H1 (cell line): ENCODE data around the gene P3H2. TPM values are rescaled to one million over a fixed set of nuclear protein-coding genes. Genes with fewer than 3 reads are reported as not detected.

Experiments
- CTCF ChIA-PET: fragments of 300-600 bp; sonication (Branson Sonifier 250); formaldehyde crosslinking; loops from one replicate; lab custom pipeline; 2021; ENCODE audit not compliant: partially characterized antibody; lab: Charles Lee
- POLR2A ChIA-PET: fragments of 300-600 bp; sonication (Branson Sonifier 250); formaldehyde crosslinking; loops from one replicate; lab custom pipeline; 2021; ENCODE audit warnings: inconsistent platforms; ENCODE audit not compliant: partially characterized antibody; lab: Charles Lee
- DNase-seq, 2 experiments: peaks; one replicate each; pipeline versions ENCODE4 v3.0.0 to v3.0.0-alpha.2; 2010 to 2022; ENCODE audit warnings: low spot score in 2 of 2, low read depth in 1 of 2, mixed read lengths in 1 of 2
- FAIRE-seq: peaks from 2 replicates; lab custom pipeline; 2011; peaks lifted over from hg19 to GRCh38; lab: Jason Lieb, UNC
- H2AFZ ChIP-seq: 2 replicates; pipeline ENCODE4 v1.8.1; 2012; ENCODE audit warnings: low read length, inconsistent platforms
- H2AK5ac ChIP-seq: 2 replicates; pipeline ENCODE4 v1.6.1; 2013; ENCODE audit warnings: low read depth, low read length
- H2BK120ac ChIP-seq: replicated peaks from 2 replicates; pipeline ENCODE3; 2013; ENCODE audit warnings: low read depth, low read length, inconsistent platforms
- H2BK12ac ChIP-seq: 2 replicates; pipeline ENCODE4 v1.6.1; 2013; ENCODE audit warnings: low read depth, low read length
- H2BK15ac ChIP-seq: 2 replicates; pipeline ENCODE4 v1.6.1; 2013; ENCODE audit warnings: low read length
- H2BK20ac ChIP-seq: 2 replicates; pipeline ENCODE4 v1.6.1; 2013; ENCODE audit warnings: low read length
- H2BK5ac ChIP-seq: 2 replicates; pipeline ENCODE4 v1.6.1; 2013; ENCODE audit warnings: low read depth, low read length
- H3K14ac ChIP-seq: 2 replicates; pipeline ENCODE4 v1.6.1; 2013; ENCODE audit warnings: inconsistent platforms; ENCODE audit not compliant: insufficient read length
- H3K18ac ChIP-seq: 2 replicates; pipeline ENCODE4 v1.6.1; 2013; ENCODE audit warnings: low read length; ENCODE audit errors: extremely low read depth
- H3K23ac ChIP-seq: 2 replicates; pipeline ENCODE4 v1.6.1; 2013; ENCODE audit warnings: inconsistent platforms; ENCODE audit not compliant: insufficient read length
- H3K23me2 ChIP-seq: 2 replicates; pipeline ENCODE4 v1.6.1; 2013; ENCODE audit warnings: low read depth, low read length
- H3K27ac ChIP-seq: 2 replicates; pipeline ENCODE4 v1.6.1; 2011; ENCODE audit warnings: low read depth, low read length, inconsistent platforms
- H3K27me3 ChIP-seq, 4 experiments: replicated peaks in 1 of 4; 1 replicate in 1 of 4; 2 replicates in 3 of 4; pipeline versions ENCODE4 v1.6.1 to v1.8.1; 2011 to 2013; ENCODE audit warnings: low read length in 3 of 4, mild to moderate bottlenecking in 3 of 4, inconsistent platforms in 2 of 4, mixed read lengths in 2 of 4, moderate library complexity in 1 of 4; ENCODE audit not compliant: control insufficient read depth in 3 of 4, insufficient read depth in 3 of 4; ENCODE audit errors: extremely low read depth in 1 of 4
- H3K36me3 ChIP-seq, 4 experiments: 2 replicates each; pipeline versions ENCODE4 v1.6.1 to v1.8.1; 2011 to 2013; ENCODE audit warnings: mild to moderate bottlenecking in 4 of 4, low read length in 3 of 4, moderate library complexity in 2 of 4, control low read depth in 1 of 4, inconsistent platforms in 1 of 4; ENCODE audit not compliant: insufficient read depth in 4 of 4, control insufficient read depth in 2 of 4
- H3K4ac ChIP-seq: replicated peaks from 2 replicates; pipeline ENCODE3; 2013; ENCODE audit warnings: low read length, low read depth, mixed read lengths, inconsistent platforms; ENCODE audit not compliant: insufficient read length
- H3K4me1 ChIP-seq, 4 experiments: replicated peaks in 1 of 4; 1 replicate in 1 of 4; 2 replicates in 3 of 4; pipeline versions ENCODE4 v1.6.1 to v1.8.1; 2011 to 2013; ENCODE audit warnings: low read length in 3 of 4, inconsistent platforms in 2 of 4, mixed read lengths in 1 of 4; ENCODE audit not compliant: insufficient read depth in 4 of 4, control insufficient read depth in 3 of 4
- H3K4me2 ChIP-seq, 2 experiments: 2 replicates each; pipeline versions ENCODE4 v1.6.1 to v1.8.1; 2011 to 2013; ENCODE audit warnings: low read depth in 2 of 2, low read length in 2 of 2, control low read depth in 1 of 2, inconsistent platforms in 1 of 2, mild to moderate bottlenecking in 1 of 2; ENCODE audit not compliant: insufficient read depth in 1 of 2
- H3K4me3 ChIP-seq, 4 experiments: fragments of 200-600, 300-600 bp in 1 of 4; sonication (generic), shearing (Covaris generic), sonication (Bioruptor Twin) in 1 of 4; 2 replicates each; pipeline versions ENCODE4 v1.5.1 to v1.8.1; 2011 to 2016; ENCODE audit warnings: low read length in 4 of 4, low read depth in 3 of 4, control low read depth in 2 of 4, inconsistent platforms in 2 of 4, mild to moderate bottlenecking in 2 of 4, mixed read lengths in 1 of 4, moderate library complexity in 1 of 4; ENCODE audit not compliant: insufficient read depth in 2 of 4; ENCODE audit errors: extremely low read depth in 1 of 4
- H3K56ac ChIP-seq: replicated peaks from 2 replicates; pipeline ENCODE3; 2013; ENCODE audit warnings: low read depth, mild to moderate bottlenecking, mixed read lengths, low read length, inconsistent platforms; ENCODE audit not compliant: insufficient read length
- H3K79me1 ChIP-seq: 2 replicates; pipeline ENCODE4 v1.6.1; 2013; ENCODE audit warnings: low read depth, low read length, control low read depth
- H3K79me2 ChIP-seq, 2 experiments: 2 replicates each; pipeline versions ENCODE4 v1.6.1 to v1.8.1; 2012 to 2013; ENCODE audit warnings: low read length in 2 of 2, mild to moderate bottlenecking in 2 of 2, inconsistent platforms in 1 of 2; ENCODE audit not compliant: insufficient read depth in 2 of 2, control insufficient read depth in 1 of 2
- H3K9ac ChIP-seq, 4 experiments: replicated peaks in 1 of 4; 1 replicate in 1 of 4; 2 replicates in 3 of 4; pipeline versions ENCODE4 v1.6.1 to v1.8.1; 2011 to 2013; ENCODE audit warnings: low read depth in 3 of 4, low read length in 3 of 4, control low read depth in 2 of 4, mild to moderate bottlenecking in 2 of 4, moderate library complexity in 2 of 4, inconsistent platforms in 1 of 4; ENCODE audit errors: extremely low read depth in 1 of 4
- H3K9me3 ChIP-seq, 2 experiments: 2 replicates each; pipeline versions ENCODE4 v1.6.1 to v1.8.1; 2012 to 2013; ENCODE audit warnings: mild to moderate bottlenecking in 2 of 2, moderate library complexity in 2 of 2, control low read depth in 1 of 2, inconsistent platforms in 1 of 2, low read depth in 1 of 2, low read length in 1 of 2, mixed read lengths in 1 of 2; ENCODE audit not compliant: insufficient read depth in 2 of 2
- H4K20me1 ChIP-seq, 2 experiments: replicated peaks in 1 of 2; 2 replicates each; pipeline versions ENCODE3 to v1.8.1; 2011 to 2013; ENCODE audit warnings: inconsistent platforms in 2 of 2, low read length in 2 of 2, mild to moderate bottlenecking in 1 of 2; ENCODE audit not compliant: insufficient read depth in 2 of 2, control insufficient read depth in 1 of 2
- H4K5ac ChIP-seq: 2 replicates; pipeline ENCODE4 v1.6.1; 2013; ENCODE audit warnings: low read length, low read depth, mixed read lengths, inconsistent platforms; ENCODE audit not compliant: insufficient read length
- H4K8ac ChIP-seq: 2 replicates; pipeline ENCODE4 v1.8.0; 2013; ENCODE audit warnings: mild to moderate bottlenecking, moderate library complexity, low read length, inconsistent platforms; ENCODE audit not compliant: insufficient read depth; ENCODE audit errors: extremely low read depth
- H4K91ac ChIP-seq: replicated peaks from 2 replicates; pipeline ENCODE3; 2013; ENCODE audit warnings: low read length, mixed read lengths, inconsistent platforms; ENCODE audit not compliant: insufficient read length
- GTF2F1 ChIP-seq: IDR thresholded peaks from 2 replicates; pipeline ENCODE4 v1.6.1; 2012; ENCODE audit warnings: low read depth, low read length, improper control_type of control experiment, borderline replicate concordance
- POLR2AphosphoS5 ChIP-seq: IDR thresholded peaks from 2 replicates; pipeline ENCODE4 v1.6.1; 2011; ENCODE audit warnings: low read depth, low read length
- RBBP5 ChIP-seq: IDR thresholded peaks from 2 replicates; pipeline ENCODE4 v1.7.1; 2012; ENCODE audit warnings: low read depth, mild to moderate bottlenecking, inconsistent platforms, low read length, moderate library complexity, borderline replicate concordance
- RNF2 ChIP-seq: fragments of 200-900, 300-1000 bp; sonication (generic); IDR thresholded peaks from 2 replicates; pipeline ENCODE4 v1.7.1; 2016; ENCODE audit warnings: borderline replicate concordance, low read depth, mild to moderate bottlenecking, antibody characterized with exemption, low read length; ENCODE audit not compliant: poor library complexity, severe bottlenecking; ENCODE audit errors: missing control alignments
- SP1 ChIP-seq: IDR thresholded peaks from 2 replicates; pipeline ENCODE4 v1.6.1; 2011; ENCODE audit warnings: low read depth, low read length
- TAF7 ChIP-seq: optimal IDR thresholded peaks from 2 replicates; pipeline ENCODE3; 2011; ENCODE audit warnings: low read depth, mild to moderate bottlenecking, inconsistent platforms, low read length, moderate library complexity, borderline replicate concordance
- YY1 ChIP-seq: IDR thresholded peaks from 2 replicates; pipeline ENCODE4 v1.6.1; 2011; ENCODE audit warnings: low read depth, mild to moderate bottlenecking, low read length
- WGBS, 2 experiments: shearing (Covaris generic) in 1 of 2; methylation state at CpG; one replicate each; pipeline versions ENCODE4 v1.1.6 to v1.1.7; 2013 to 2015; ENCODE audit warnings: low lambda C conversion rate in 2 of 2, mixed read lengths in 2 of 2, inconsistent platforms in 1 of 2, low coverage in 1 of 2, missing lambda C conversion rate in 1 of 2; ENCODE audit not compliant: insufficient replicate concordance in 2 of 2, insufficient coverage in 1 of 2, insufficient read length in 1 of 2; ENCODE audit errors: extremely low coverage in 1 of 2, missing lambda C conversion rate in 1 of 2; 5-methylcytosine and 5-hydroxymethylcytosine counted together
- polyA plus RNA-seq, 7 experiments: library from polyadenylated mRNA; depleted of rRNA in 3 of 7; stranded (reverse) in 5 of 7; unstranded in 2 of 7; fragments of >200 nt in 5 of 7; fragments of 200-250 nt in 2 of 7; gene quantifications; 1 replicate in 5 of 7; 2 replicates in 1 of 7; 4 replicates in 1 of 7; pipeline versions ENCODE4 v1.2.1 to v1.2.3, GENCODE V29; 2011 to 2013; ENCODE audit warnings: missing spikeins in 2 of 7, mixed read lengths in 2 of 7
- total RNA-seq: library from RNA; stranded (reverse); fragmentation: NEBNext Ultra II Directional; extraction: Animal tissue kit (Norgen Biotek cat#: 25700); gene quantifications from 2 replicates; pipeline ENCODE4 v1.2.1, GENCODE V29; 2021
- TF ChIP-seq, protein P1 (sequence below): IDR thresholded peaks from 2 replicates; pipeline ENCODE4 v1.6.1; 2012; ENCODE audit warnings: inconsistent platforms

Gene P3H2
- total and polyA plus RNA-seq, 2 of the 8 experiments (the other 6 are each of a cell fraction or from before 2014, with no cell fraction given) = 40.5 to 60.4 TPM

DNA sequence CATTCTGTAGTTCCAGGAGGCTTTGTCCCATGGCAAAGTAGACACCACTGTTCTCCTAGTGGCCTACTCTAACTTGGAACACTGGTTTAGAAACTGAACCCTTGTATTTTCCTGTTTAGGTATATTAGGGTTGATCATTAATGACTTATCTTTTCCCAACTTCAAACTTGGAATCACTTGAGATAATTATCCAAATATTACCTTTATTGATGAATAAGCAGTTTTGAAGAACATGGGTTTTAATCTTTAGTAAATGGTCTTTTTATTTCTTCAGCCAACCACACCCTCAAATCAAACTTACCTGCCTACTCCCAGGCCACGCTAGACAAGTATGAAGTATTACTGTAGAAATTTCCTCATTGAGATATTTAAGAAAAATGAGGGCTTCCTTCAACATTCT is 6.5 kb upstream of the P3H2 start:
- Histone ChIP-seq H2BK15ac (no peak overlapping the region), H3K4me1 (peaks cover 0 to 6% (median under 1%) of the 10 kb centered on the region in 4 experiments; a peak in 3 of 7 replicates), H3K14ac (no peak overlapping the region), H3K56ac (no peak overlapping the region), H2AK5ac (no peak overlapping the region), H3K79me2 (no peaks in the 10 kb centered on the region), H2BK5ac (no peak overlapping the region), H2BK12ac (no peak overlapping the region), H3K23ac (no peak overlapping the region), H4K5ac (no peak overlapping the region), H3K4me3 (no peak overlapping the region), H3K27me3 (no peaks in the 10 kb centered on the region; a peak in 1 of 7 replicates), H3K4me2 (no peak overlapping the region), H4K20me1 (no peaks in the 10 kb centered on the region), H3K27ac (no peak overlapping the region), H3K9me3 (no peaks in the 10 kb centered on the region), H3K79me1 (no peaks in the 10 kb centered on the region), H4K91ac (no peak overlapping the region), H3K18ac (no peak overlapping the region), H3K23me2 (no peaks in the 10 kb centered on the region; the same call in 1 of the 2 replicates), H3K9ac (no peak overlapping the region), H2AFZ (no peak overlapping the region), H2BK20ac (no peak overlapping the region), H3K4ac (no peak overlapping the region), H4K8ac (no peak overlapping the region), H3K36me3 (no peaks in the 10 kb centered on the region), H2BK120ac (no peak overlapping the region)
- TF ChIP-seq, protein P1, sequence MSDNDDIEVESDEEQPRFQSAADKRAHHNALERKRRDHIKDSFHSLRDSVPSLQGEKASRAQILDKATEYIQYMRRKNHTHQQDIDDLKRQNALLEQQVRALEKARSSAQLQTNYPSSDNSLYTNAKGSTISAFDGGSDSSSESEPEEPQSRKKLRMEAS = no peak
- no peak for TF ChIP-seq SP1
- no peak for TF ChIP-seq RNF2
- no peak for TF ChIP-seq TAF7
- no peak for TF ChIP-seq RBBP5
- no peak for TF ChIP-seq POLR2AphosphoS5
- TF ChIP-seq GTF2F1 = no peak
- no peak for TF ChIP-seq YY1
- POLR2A ChIA-PET = no interaction called here
- FAIRE-seq (no peak), DNase-seq (no peak)
- WGBS, 2 experiments = 93% methylated on average over 1 of the region's 1 CpG; no CpG with 5 or more reads in 1 of the 2 experiments
- CTCF ChIA-PET = interaction anchor here (0.8 kb wide), 1 partner anchor 160 kb away, joined by 4 read pairs; no protein-coding TSS in a partner anchor
